ENCODE results near the gene ITGBL1.

Gene ITGBL1

GRCh38 chr13:101752432-101752831 is 300.0 kb downstream of the ITGBL1 start:
- DNase-seq (ENCODE audit: low spot score): no peak

GRCh38 chr13:101755228-101755887 is 302.9 kb downstream of the ITGBL1 start:
- DNase-seq (ENCODE audit: low spot score): no peak

- peak; percentile 26 for DNase-seq (ENCODE audit: low spot score)
Observed at GRCh38 chr13:101757446-101758039, 305.1 kb downstream of the ITGBL1 start.

GRCh38 chr13:101763191-101763590 is 310.7 kb downstream of the ITGBL1 start:
- DNase-seq (ENCODE audit: low spot score): no peak

Data from AG08396 (cell line).